ENCODE results near the gene FAM174C. TPM values are rescaled to one million over a fixed set of nuclear protein-coding genes. Genes with fewer than 3 reads are reported as not detected.

Gene FAM174C
- total RNA-seq, 3 donors from 2014 or later = 34.2 to 40.1 (median 39.8) TPM

DNA sequence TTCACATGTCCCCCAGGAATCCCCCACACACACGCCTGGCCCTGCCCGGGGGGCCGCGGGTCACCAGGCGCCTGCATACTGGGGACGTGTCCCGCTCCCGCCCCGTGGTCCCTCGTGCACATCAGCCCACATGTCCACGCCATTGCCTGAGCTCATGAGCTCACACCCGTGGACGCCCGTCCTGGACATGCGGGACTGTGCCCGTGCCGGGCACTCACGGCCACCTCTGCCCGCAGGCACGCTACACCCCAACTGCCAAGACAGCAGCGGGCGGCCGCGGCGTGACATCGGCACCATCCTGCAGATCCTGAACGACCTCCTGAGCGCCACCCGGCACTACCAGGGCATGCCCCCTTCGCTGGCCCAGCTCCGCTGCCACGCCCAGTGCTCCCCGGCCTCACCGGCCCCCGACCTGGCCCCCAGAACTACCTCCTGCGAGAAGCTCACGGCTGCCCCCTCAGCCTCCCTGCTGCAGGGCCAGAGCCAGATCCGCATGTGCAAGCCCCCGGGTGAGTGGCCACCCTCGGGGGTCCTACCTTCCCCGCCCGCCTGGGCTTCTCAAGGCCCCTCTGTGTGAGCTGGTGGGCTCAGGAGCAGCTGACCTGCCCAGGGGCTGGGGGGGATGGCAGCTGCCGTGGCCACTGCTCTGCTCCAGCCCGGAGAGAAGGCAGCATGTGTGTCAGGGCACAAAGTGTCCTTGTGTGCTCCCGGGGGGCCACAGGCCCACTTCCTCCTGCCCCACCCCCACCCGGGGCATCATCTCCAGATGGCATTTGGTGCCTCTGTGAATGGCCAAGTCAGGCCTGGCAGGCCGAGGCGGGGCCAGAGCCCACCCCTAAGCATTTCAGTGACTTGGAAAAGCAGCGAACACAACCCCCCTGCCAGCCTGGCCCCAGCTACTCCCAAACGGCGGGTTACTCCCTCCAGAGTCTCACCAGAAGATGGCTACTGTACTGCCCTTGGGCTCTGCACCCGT is 19.9 kb upstream of the FAM174C start:
- Histone ChIP-seq H3K9me3 (no peaks in the 10 kb centered on the region), H3K4me1 (ENCODE audit: low read depth) (peaks cover 75% of the 10 kb centered on the region), H3K4me3 (no peak overlapping the region), H3K36me3 (ENCODE audit: low read depth) (peaks cover 9% of the 10 kb centered on the region)
- ATAC-seq (no peak), DNase-seq (peak in 1 of 3 donors; percentile 21)
- intact Hi-C loops (cut with DNase I, micrococcal nuclease) = no loop called here
- TF ChIP-seq, protein P1, sequence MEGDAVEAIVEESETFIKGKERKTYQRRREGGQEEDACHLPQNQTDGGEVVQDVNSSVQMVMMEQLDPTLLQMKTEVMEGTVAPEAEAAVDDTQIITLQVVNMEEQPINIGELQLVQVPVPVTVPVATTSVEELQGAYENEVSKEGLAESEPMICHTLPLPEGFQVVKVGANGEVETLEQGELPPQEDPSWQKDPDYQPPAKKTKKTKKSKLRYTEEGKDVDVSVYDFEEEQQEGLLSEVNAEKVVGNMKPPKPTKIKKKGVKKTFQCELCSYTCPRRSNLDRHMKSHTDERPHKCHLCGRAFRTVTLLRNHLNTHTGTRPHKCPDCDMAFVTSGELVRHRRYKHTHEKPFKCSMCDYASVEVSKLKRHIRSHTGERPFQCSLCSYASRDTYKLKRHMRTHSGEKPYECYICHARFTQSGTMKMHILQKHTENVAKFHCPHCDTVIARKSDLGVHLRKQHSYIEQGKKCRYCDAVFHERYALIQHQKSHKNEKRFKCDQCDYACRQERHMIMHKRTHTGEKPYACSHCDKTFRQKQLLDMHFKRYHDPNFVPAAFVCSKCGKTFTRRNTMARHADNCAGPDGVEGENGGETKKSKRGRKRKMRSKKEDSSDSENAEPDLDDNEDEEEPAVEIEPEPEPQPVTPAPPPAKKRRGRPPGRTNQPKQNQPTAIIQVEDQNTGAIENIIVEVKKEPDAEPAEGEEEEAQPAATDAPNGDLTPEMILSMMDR (IDR thresholded peaks at IDR 0.05) = no peak

DNA sequence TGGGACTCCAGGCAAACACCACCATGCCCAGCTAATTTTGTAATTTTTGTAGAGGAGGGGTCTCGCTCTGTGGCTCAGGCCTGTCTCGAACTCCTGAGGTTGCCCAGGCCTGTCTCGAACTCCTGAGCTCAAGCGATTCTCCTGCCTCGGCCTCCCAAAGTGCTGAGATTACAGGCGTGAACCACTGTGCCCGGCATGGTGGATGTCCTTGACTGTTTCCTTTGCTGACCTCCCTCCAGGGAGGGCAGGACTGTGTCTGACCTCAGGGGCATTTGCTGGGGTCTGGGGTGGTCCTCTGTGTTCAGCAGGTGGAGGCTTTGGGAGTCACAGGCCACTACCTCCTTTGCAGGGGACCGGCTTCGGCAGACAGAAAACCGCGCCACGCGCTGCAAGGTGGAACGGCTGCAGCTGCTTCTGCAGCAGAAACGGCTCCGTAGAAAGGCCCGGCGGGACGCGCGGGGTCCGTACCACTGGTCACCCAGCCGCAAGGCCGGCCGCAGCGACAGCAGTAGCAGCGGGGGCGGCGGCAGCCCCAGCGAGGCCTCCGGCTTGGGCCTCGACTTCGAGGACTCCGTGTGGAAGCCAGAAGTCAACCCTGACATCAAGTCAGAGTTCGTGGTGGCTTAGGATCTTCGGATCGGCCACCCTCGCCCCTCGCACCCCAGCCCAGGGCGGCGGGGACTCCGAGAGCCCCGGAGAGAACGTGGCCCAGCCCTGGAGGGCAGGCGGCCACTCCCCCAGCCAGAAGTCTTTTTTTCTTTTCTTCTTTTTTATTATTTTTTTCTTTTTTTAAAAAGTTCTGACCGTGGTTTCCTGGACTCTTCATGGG is 18.5 kb upstream of the FAM174C start:
- no peak for DNase-seq

DNA sequence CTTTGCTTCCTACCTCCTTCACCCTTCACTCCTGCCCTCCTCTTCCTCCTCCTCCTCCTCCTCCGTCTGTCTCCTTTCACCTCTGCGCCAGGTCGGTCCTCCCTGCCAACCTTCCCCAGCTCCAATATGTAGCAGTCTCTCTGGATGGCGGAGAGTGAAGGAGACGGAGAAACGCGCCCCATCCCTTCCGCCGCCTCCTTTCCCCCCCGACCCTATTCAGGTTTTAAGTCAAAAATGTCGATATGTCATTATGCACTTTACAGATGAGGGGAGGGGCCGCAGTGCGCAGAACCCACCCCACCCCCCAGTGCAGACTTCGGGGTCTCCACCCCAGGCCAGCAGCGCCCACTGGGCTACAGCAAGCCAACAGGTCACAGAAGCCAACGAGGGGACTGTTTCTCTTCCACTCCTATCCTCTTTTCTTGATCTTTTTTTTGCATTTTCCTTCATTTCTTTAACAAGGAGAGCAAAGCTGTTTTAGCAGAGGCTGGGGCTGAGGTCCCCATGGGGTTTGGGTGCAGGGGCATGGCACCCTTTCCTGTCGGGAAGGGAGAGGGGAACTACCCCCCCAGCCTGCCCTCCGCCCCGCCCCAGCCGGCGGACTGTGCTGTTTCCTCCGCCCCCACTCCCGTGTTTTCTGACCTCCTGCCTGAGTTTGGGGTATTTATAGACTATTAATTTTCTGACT is 17.7 kb upstream of the FAM174C start:
- ATAC-seq (no peak), DNase-seq (peak in 1 of 3 donors; percentile 28)
- TF ChIP-seq, protein P1 (IDR thresholded peaks at IDR 0.05) = no peak
- H3K4me3 ChIP-seq = no peak overlapping the region
- H3K4me1 ChIP-seq (ENCODE audit: low read depth) = peaks cover 77% of the 10 kb centered on the region
- peaks cover 9% of the 10 kb centered on the region for H3K36me3 ChIP-seq (ENCODE audit: low read depth)
- H3K9me3 ChIP-seq = no peaks in the 10 kb centered on the region
- intact Hi-C loops (cut with DNase I, micrococcal nuclease) = no loop called here

More for the DNA sequence above, 18.5 kb upstream of the FAM174C start:
- Histone ChIP-seq H3K4me1 (ENCODE audit: low read depth) (peaks cover 77% of the 10 kb centered on the region), H3K9me3 (no peaks in the 10 kb centered on the region), H3K36me3 (ENCODE audit: low read depth) (peaks cover 9% of the 10 kb centered on the region), H3K4me3 (no peak overlapping the region)
- TF ChIP-seq, protein P1 (IDR thresholded peaks at IDR 0.05) = no peak
- no peak for ATAC-seq
- intact Hi-C loops (cut with DNase I, micrococcal nuclease) = no loop called here

DNA sequence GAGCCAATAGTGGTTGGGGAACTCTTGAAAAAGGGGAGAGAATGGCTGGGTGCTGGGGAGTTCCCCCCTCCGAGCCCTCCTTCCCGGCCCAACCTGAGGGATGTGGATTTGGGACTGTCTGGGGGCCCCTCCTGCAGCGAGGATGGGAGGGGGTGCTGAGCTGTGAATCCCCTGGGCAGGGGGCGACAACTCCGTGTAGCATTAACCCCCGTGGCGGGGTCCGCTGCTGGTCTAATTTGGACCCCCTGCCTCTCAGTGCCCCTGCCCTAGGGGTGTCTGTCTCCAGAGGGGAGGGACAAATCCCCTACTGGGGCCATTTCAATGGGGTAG is 17.2 kb upstream of the FAM174C start:
- DNase-seq (peak in 1 of 3 donors; percentile 44), ATAC-seq (no peak)
- intact Hi-C loops (cut with DNase I, micrococcal nuclease) = no loop called here
- Histone ChIP-seq H3K4me3 (no peak overlapping the region), H3K4me1 (ENCODE audit: low read depth) (peaks cover 75% of the 10 kb centered on the region), H3K36me3 (ENCODE audit: low read depth) (peaks cover 9% of the 10 kb centered on the region), H3K9me3 (no peaks in the 10 kb centered on the region)
- TF ChIP-seq, protein P1 (IDR thresholded peaks at IDR 0.05) = no peak

DNA sequence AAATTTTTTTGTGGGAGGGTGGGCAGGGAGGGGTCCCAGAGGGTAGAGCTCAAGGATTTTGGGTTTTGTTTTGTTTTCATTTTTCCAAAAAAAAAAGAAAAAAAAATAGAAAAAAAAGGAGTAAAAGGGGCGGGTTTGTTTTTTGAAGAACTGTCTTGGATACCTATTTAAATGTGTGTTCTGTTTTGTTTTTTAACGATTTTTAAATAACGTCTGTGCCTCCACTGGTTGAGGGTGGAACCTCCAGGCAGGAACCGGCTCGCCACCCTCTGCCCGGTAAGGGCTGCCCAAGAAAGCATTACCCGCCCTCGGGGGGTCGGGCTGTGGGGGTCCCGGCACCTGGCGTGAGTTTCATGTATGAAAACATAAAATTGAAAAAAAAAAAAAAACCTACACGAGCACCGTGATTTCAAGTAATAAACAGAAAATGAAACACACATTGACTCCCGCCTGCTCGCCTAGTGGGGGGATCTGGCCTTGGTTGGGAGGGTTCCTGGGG is 16.6 kb upstream of the FAM174C start:
- H3K9me3 ChIP-seq = no peaks in the 10 kb centered on the region
- peaks cover 9% of the 10 kb centered on the region for H3K36me3 ChIP-seq (ENCODE audit: low read depth)
- peaks cover 70% of the 10 kb centered on the region for H3K4me1 ChIP-seq (ENCODE audit: low read depth)
- intact Hi-C loops (cut with DNase I, micrococcal nuclease) = no loop called here
- TF ChIP-seq, protein P1 (IDR thresholded peaks at IDR 0.05) = no peak
- no peak for DNase-seq
- no peak for ATAC-seq
- H3K4me3 ChIP-seq = no peak overlapping the region

Measured in mucosa of descending colon (tissue), 3 donors.